IPS-11a (cell line): ENCODE data around the gene ZNF827.

ENCODE experiments used
- H3K4me3 ChIP-seq: one replicate; pipeline ENCODE4 v1.5.1; 2013; ENCODE audit warnings: low read depth, low read length, control low read depth

The ZNF827 gene

DNA sequence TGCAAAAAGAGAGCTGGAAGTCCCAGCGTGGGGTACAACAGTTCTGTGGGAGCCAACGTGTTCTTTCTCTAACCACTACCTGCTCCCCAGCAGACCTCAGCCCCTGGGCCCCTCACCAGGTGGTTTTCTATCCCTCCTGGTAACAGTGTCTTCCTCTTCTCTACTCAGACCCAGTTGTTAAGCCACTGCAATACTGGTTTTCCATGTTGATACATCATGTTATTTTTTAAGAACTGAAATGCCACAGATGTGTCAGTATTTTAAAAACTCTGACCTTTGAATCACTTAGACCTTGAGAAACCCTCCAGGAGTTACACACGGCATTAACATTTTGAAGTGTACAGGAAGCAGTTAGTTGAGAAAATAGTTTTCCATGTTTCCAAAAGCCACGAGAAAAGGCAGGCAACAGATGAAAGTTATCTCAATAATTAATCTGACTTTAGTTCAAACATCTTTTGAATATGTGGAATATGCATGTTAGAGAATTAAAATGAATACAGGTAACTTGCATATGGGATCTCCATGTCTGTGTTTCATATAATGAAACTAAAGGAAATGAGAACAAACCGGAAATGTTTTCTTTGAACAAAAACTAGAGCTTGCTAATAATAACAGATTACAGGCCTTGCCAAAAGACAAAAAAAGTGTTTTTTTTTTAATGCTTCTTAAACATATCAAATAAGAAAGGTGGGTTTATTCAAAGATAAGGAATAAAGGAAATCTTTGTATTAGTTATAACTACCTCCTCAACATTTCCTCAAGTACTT is 108.8 kb downstream of the ZNF827 start:
- no peak overlapping the region for H3K4me3 ChIP-seq

DNA sequence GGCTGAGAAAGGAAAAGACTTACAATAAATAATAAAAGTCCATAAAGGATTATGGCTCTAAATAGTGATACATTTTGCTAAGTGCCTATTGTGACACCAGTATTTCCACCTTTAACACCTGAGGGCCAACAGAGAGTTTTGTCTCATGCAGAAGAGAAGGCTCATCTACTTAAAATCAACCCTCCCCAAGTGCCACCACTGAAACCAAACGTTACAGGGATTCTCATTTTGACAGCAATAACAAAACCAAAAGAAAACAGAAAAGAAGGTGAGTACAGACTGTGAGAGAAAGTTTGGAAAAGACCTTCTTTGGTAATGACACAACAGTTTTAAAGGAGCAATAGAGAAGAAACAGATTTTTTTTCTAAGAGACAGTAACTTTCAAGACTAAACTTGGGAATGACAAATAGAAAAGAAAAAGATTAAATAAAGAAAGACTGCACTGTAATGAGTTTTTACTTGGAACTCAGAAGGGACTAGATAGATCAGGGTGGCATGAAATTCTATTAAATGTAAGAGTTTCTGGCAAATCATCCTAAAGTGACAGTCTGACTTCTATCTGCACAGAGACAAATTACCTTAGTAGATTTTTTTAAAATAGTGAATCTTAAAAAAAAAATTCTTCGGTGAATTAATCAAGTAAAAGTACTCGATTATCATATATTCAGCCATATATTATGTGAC is 109.7 kb downstream of the ZNF827 start:
- no peak overlapping the region for H3K4me3 ChIP-seq

DNA sequence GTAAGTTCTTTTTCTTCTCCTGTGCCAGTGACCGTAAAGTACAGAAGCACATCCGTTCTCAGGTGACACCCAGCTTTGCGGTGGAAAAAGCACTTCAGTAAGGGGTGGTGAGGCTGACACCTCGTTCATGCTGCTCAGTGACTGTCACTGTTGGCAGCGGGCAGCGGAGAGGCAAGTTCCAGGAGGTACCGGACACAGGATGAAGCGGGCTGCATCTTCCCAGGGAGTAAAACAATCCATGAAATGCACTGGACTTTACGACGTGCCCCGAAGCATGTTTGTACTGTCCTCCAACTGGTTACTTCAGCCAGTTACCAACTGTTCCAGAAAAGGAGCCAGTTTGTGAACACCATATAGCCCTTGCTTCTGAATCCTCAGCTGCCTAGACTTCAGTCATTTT is 110.7 kb downstream of the ZNF827 start:
- no peak overlapping the region for H3K4me3 ChIP-seq

DNA sequence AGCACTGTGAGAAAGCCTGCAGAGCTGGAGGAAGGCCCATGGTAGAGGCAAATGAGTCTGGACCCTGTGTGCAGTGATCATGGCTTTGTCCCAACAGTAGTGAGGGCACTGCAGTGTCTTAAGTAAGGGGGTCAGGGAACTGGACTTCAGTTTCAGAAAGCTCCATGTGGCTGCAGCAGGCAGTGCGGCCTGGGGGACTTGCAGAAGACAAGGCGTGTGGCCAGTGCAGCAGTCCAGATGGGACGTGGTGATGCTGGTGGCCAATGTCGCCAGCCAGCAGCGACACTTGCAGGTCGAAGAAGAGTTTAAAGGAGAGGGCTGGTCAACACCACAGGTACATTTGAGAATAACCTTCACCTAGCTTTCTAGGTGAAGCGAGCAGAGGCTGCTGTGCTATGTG is 113.4 kb downstream of the ZNF827 start:
- no peak overlapping the region for H3K4me3 ChIP-seq

DNA sequence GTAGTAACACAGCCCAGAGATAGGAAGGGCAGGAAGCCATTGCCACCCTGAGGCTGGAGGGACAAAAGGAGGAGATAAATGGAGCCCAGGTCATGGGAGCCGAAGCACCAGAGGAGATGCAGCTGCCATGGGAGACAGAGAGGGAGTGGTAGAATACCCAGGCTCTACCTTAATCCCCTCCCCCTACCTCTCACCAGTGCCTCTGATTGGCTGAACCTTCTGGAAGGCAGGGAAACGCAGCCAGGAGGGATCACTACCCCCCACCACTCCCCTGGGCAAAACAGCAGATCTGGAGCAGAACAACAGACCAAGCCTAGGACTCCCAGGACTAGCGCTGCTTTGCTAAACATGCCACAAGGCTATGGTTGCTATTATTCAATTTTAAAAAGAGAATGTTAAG is 114.2 kb downstream of the ZNF827 start:
- H3K4me3 ChIP-seq, result no peak overlapping the region

DNA sequence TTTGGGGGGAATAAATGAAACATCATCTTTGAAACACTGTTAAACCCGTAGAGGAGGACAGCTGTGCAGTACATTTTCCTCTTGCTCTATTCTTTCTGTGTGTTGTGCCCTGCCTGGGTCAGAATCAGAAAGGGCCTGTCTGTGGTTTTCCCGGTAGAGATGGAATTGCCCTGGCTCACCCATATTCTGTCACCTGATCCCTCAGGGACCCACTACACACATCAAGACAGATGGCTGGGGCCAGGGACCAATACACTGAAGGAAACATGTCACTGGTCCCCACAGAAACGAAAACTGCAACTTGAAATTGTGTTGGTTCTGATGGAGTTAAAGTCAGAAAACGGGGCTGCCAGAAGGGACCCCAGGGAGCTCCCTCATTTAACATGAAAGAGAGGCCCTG is 114.9 kb downstream of the ZNF827 start:
- H3K4me3 ChIP-seq, result no peak overlapping the region

DNA sequence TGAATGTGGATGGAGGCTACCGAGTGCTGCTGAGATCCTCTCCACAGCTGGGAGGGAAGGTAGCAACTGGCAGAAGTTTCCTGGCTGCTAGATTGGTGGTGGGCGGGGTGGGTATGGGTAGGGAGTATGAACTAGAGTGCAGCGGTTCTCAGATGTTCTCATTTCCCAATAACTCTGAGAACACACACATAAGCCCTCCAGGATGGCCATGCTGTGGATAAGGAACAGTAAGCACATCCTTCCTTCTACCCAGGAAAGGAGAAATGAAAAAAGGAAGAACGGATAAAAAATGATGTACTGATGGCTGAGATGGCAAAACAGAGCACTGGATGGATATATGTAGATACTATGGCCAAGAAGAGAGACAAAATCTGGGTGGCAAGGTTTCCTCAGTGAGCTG is 116.0 kb downstream of the ZNF827 start:
- no peak overlapping the region for H3K4me3 ChIP-seq

DNA sequence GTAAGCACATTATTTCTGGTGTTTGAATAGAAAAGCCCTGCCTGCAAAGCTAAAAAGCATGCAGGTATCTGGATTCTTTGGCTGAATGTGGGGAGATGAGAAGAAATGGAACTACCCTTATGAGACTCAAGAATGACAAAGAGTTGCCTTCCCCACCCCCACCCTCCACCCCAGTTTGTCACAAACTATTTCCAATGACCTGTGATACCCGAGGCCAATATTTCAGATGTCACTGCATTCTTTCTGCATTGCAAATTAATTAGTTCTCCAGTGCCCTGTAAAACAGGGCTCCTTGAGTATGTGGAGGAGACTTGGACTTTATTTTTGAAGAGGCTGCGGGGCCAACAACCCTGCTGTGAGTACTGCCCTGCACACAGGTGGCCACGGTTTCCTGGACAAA is 116.4 kb downstream of the ZNF827 start:
- H3K4me3 ChIP-seq, result no peak overlapping the region

DNA sequence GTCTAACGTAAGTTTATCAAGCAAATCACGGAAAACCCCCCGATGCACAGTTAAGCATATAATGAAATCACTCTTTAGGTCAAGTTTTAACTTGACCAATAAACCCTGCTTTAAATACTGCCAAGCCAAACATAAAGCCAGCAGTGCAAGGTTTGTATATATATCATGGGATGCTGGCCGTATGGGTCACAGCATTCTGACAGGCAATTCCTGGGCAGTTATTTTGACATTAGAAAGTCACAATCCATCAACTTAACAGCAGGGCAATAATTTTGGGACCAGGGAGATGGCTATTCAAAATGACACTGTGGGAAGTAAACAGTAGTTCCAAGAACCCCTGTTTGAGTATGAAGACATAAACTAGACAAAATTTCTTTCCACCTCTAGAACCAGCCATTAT is 116.9 kb downstream of the ZNF827 start:
- no peak overlapping the region for H3K4me3 ChIP-seq

DNA sequence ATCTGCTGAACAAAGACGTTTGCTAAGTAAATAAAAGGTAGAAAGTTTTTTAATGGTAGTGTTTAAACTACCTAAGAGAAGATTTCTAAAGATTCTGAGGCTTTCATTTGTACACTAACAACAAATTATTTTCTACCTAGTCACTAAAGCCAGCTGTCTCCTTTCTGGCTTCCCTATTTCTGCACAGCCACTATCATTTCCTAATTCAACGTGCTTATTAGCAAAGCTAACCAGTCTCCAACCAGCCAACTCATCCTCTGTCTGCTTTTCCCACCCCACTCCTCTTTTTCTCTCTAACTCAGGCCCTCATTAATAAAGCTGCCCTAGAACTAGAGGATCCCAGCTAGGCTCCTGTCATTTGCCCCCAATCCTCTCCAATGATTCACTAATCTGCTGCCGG is 118.2 kb downstream of the ZNF827 start:
- no peak overlapping the region for H3K4me3 ChIP-seq

DNA sequence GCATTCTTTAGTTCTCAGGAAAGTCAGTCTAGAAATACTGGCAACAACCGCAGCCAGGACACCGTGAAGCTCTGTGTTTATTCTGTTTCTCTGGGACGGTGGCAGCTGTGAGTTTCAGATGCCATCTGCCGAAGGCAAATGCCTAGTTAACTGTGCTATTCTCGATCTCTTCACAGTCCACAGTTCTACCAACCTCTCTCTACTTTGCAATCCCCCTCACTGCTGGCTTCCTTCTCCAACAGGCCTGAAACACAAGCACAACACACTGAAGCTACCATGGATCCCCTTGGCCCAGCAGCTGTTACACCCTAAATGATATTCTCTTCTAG is 118.8 kb downstream of the ZNF827 start:
- H3K4me3 ChIP-seq, result no peak overlapping the region

DNA sequence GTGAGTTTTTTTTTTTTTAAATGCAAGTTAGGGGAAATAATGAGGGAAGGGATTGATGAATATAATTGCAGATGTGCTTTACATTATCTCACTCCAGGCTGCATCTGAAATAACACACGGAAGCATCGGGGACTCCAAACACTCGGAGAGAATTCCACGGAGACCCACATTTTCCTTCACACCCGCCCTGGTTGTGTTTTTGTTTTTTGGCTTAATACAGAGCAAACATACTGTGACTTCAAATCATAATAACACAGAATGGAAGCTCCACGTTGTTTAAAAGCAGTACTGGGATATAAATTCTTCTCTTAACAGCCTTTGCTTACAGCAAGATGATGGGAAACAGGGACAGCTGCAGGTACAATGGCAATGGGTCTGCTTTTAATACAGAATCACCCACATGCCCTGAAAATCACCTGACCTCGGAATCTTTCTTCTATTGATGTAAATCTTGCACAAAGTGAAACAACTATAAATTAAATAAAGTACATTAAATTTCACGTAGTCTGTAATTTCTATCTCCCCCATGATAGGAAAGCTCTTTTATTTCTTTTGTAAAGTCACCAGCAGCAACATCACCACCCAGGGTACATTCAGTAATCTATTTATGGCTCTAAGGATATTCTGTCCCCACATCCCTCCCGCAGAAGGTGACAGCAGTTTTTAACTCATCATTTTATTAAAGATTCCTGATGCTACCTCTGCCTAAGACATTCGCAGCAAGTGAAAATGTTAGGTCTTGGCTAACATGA is 119.3 kb downstream of the ZNF827 start:
- no peak overlapping the region for H3K4me3 ChIP-seq

DNA sequence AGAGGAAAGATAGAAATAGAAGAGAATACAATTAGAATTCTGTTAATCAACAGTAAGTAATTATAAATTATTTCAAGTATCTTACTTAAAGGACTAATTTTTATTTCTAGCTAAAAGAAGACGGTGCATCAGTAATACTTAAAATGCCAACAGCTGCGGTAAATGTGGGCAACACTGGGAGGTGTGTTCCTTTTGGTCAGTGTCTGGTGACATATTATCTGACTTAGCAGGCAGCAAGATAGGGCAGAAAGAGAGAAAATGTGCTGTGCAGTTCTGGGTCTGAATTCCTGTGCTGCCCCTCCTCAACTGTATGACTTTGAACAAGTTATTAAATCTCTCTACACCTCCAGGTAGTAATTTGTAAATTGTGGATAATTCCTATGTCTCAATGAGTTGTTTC is 120.6 kb downstream of the ZNF827 start:
- no peak overlapping the region for H3K4me3 ChIP-seq

DNA sequence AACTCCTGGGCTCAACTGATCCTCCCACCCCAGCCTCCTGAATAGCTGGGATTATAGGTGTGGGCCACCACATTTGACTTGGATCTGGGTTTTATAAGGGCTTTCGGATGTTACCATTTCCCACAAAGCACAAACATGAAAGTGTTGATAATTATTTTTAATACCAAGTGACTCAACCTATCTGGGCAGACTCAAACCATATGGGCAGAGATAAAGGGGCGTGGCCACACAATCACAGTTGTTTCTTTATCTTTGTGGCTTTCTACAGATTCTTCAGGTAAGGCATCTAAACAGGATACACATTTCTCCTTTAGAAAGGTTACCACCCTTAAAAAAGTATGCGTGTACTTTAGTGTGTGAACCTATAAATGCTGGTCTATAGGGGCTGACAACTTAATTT is 122.5 kb downstream of the ZNF827 start:
- H3K4me3 ChIP-seq, result no peak overlapping the region

DNA sequence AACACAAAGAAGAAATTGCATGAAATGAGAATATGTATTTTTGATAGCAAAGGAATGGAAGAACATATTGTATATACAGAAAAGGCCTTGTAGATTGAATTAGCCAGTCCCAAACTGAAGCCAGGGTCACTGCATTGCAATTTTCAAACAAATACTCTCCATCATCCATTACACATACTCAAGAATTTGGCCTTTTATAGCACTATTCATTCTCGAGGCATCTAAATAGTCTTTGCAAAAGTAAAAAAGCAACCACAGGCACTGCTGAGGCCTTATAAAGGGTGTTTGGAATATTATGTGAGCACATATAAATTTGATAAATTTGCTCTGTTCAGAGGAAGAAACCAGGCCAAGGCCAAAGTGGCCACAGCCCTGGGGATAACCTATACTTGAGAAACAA is 123.0 kb downstream of the ZNF827 start:
- no peak overlapping the region for H3K4me3 ChIP-seq

DNA sequence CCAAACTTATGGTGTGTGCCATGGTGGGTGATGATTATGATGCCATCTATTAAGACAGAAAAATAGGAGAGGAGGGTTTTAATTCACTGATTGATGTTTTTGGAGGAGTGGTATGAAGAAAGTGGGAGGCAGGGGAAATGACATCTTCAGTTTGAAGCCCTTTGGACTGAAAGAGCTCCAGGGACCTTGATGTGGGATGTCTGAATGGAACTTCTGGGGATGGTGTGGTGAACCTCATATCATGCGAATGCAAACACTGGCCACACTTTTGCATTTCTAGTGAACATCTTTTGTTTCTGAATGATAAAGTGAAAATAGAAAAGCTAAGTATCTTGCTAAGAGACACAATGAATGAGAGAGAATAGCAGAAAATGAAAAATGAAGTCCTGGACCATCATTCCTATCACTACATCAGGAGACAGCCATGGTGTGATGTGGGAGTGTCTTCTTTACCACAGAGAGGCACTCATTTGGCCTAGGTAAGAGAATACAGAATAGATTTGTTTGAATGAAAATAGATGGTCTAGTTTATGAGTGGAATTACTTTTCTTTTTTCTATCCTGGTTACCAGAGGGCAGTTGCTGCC is 123.5 kb downstream of the ZNF827 start:
- no peak overlapping the region for H3K4me3 ChIP-seq

DNA sequence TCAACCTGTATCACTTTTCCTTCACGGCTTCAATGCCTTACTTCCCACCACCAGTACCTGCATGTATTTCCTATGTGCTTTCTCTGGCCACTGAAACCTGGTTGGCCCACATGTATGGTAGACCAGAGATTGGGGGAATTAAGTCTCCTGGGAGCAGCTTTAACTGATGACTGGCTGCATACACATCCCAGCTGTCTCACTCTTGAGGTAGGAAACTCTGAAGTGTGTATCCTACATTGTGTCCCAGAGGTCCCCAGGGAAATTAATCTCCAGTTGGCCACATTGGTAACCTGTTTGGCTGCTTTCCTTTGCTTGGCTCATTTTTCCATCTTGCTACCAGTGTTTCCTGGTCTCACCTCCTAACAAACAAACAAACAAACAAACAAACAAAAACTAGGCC is 124.4 kb downstream of the ZNF827 start:
- H3K4me3 ChIP-seq, result no peak overlapping the region

DNA sequence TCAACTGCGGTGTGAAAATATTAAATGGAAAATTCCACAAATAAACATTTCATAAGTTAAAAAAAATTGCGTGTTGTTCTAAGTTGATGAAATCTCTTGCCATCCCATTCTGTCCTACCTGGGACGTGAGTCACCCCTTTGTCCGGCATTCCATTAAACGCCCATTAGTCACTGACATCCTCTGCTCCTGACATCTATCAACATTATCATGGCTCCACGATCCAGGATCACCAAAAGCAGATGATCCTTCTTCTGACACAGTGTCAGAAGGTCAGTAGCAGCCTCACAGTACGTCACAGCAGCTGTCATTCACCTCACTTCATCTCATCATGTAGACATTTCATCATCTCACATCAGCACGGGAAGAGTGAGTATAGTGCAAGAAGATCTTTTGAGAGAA is 125.7 kb downstream of the ZNF827 start:
- H3K4me3 ChIP-seq, result no peak overlapping the region

DNA sequence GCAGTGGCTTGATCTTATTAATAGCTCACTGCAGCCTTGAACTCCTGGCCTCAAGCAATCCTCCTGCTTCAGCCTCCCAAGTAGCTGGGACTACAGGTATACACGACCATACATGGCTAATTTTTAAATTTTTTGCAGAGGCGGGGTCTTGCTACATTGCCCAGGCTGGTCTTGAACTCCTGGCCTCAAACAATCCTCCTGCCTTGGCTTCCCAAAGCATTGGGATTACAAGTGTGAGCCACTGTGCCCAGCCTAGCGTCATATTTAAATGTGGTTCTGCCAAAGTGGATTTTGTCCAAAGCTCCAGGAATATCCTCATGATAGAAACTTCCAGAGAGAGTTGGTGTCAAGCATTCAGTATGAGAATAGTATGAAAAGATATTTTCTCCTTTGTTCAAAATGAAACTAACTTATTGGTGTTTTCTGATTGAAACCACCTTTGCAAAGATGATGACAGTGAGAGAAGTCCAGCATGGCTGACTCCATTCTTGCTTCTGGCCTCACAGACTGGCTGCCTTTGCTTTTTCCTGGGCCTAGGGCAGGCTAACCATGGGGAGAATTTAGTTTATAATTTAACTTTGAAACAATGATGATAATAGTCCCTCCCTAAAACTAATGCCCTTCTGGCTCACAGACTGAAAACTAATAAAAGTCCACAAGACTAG is 129.6 kb downstream of the ZNF827 start:
- H3K4me3 ChIP-seq, result no peak overlapping the region

DNA sequence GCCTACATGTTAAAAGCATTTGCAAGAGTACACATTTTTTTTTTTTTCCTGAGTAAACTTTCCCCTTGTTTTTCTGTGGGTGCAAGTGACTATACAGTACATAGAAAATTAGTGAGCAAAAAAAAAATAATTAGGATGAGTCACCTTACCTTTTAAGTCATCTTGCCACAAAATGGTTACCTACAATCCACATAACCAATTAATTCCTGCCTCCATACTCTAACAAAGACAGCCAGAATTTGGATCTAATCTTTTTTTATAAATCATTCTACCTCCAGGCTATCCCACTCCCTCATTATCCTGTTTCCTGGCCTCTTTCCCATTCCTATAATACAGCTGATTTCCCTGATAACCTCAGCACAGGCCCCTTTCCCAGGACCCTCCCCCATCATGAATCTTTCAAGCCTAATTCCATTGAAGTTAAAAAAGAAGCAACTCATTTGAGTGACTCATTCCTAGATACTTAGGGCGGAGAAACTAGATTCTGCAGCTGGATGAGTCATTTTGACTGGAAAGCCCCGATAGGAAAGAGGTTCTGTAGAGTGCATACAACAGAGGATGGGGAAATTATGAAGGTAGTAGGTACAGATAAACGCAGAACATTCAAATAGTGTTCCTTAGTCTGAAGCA is 130.5 kb downstream of the ZNF827 start:
- H3K4me3 ChIP-seq, result no peak overlapping the region

DNA sequence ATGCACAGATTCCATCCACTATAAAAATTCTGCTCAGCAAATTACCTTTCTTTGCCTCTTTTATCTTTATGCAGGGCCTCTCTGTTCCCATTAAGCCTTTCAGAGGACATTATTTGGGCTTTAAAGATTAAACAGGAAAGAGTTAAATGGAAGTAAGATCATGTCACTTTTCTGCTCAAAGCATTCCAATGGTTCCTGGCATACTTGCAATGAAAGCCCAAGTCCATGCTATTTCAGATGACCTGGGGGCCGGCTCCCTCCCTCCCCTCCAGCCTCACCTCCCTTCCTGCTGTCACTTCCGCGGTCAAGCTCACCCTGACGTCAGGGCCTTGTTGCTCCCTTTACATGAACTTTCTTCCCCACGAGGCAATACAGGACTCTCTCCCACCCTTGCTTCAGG is 133.1 kb downstream of the ZNF827 start:
- no peak overlapping the region for H3K4me3 ChIP-seq
